HepG2 (cell line): ENCODE data around the gene CHST3. TPM values are rescaled to one million over a fixed set of nuclear protein-coding genes. Genes with fewer than 3 reads are reported as not detected.

Experiments used
- ATAC-seq: fragments of 200-7000 bp; cut with Tn5 transposase; 3 replicates; pipeline ENCODE4 v1.9.1; 2020; ENCODE audit warnings: mild to moderate bottlenecking, moderate library complexity
- BruUV-seq: library from RNA; stranded (reverse); fragments of 400-500 nt; replicated peaks from 2 replicates; lab custom pipeline; 2021; lab: Mats Ljungman, UMichigan
- CTCF ChIA-PET: fragments of 300-600 bp; formaldehyde crosslinking; extraction: SDS; loops from one replicate; lab custom pipeline; 2021; ENCODE audit warnings: low total read pairs, inconsistent platforms, low intra/inter-chr PET ratio; lab: Yijun Ruan, JAX
- POLR2A ChIA-PET: fragments of 350-600 bp; sonication (Branson Sonifier 250); formaldehyde crosslinking; loops from one replicate; lab custom pipeline; 2020; ENCODE audit warnings: antibody characterized with exemption, inconsistent platforms; lab: Yijun Ruan, JAX
- DNase-seq: peaks from one replicate; pipeline ENCODE4 v3.0.0-alpha.2; 2015; ENCODE audit warnings: low spot score
- FAIRE-seq: peaks from 3 replicates; lab custom pipeline; 2011; peaks lifted over from hg19 to GRCh38; lab: Jason Lieb, UNC
- H2AFZ ChIP-seq: one replicate; pipeline ENCODE4 v1.6.1; 2011; ENCODE audit warnings: low read length, inconsistent platforms
- H3K27ac ChIP-seq: fragments of 300-600 bp; 3 replicates; pipeline ENCODE4 v1.8.0; 2011; ENCODE audit warnings: mixed run types, mild to moderate bottlenecking, mixed read lengths, low read length, inconsistent platforms; ENCODE audit not compliant: insufficient read depth; ENCODE audit errors: extremely low read length
- H3K27me3 ChIP-seq, 2 experiments: fragments of 200-600 bp in 1 of 2; 2 replicates in 1 of 2; 3 replicates in 1 of 2; pipeline versions ENCODE4 v1.6.0 to v1.8.0; 2011; ENCODE audit warnings: low read length in 2 of 2, mild to moderate bottlenecking in 2 of 2, moderate library complexity in 2 of 2, inconsistent platforms in 1 of 2; ENCODE audit not compliant: insufficient read depth in 2 of 2, control insufficient read depth in 1 of 2
- H3K36me3 ChIP-seq, 2 experiments: fragments of 200-600 bp in 1 of 2; replicated peaks in 1 of 2; 2 replicates in 1 of 2; 3 replicates in 1 of 2; pipeline versions ENCODE4 v1.5.1 to v1.8.0; 2011; ENCODE audit warnings: low read length in 2 of 2, inconsistent platforms in 1 of 2; ENCODE audit not compliant: insufficient read depth in 2 of 2, control insufficient read depth in 1 of 2
- H3K4me1 ChIP-seq: 2 replicates; pipeline ENCODE4 v1.5.1; 2012; ENCODE audit warnings: low read length, inconsistent platforms; ENCODE audit not compliant: insufficient read depth
- H3K4me2 ChIP-seq: 2 replicates; pipeline ENCODE4 v1.6.0; 2011; ENCODE audit warnings: low read depth, low read length, inconsistent platforms
- H3K4me3 ChIP-seq, 3 experiments: fragments of 200-600 bp in 1 of 3; sonication (generic), shearing (Covaris generic) in 1 of 3; replicated peaks in 1 of 3; 2 replicates each; pipeline ENCODE4 v1.5.1; 2011 to 2016; ENCODE audit warnings: low read length in 3 of 3, inconsistent platforms in 2 of 3, low read depth in 2 of 3, mild to moderate bottlenecking in 2 of 3, control low read depth in 1 of 3, mixed read lengths in 1 of 3; ENCODE audit not compliant: insufficient read depth in 1 of 3
- H3K79me2 ChIP-seq: one replicate; pipeline ENCODE4 v1.6.1; 2011; ENCODE audit warnings: low read length, inconsistent platforms; ENCODE audit not compliant: insufficient read depth
- H3K9ac ChIP-seq: 2 replicates; pipeline ENCODE4 v1.6.0; 2011; ENCODE audit warnings: mild to moderate bottlenecking, low read depth, low read length, inconsistent platforms; ENCODE audit not compliant: insufficient read depth
- H3K9me3 ChIP-seq: 2 replicates; pipeline ENCODE4 v1.5.1; 2012; ENCODE audit warnings: mild to moderate bottlenecking, low read length
- H4K20me1 ChIP-seq: 2 replicates; pipeline ENCODE4 v1.6.0; 2011; ENCODE audit warnings: inconsistent platforms, mild to moderate bottlenecking, low read length, moderate library complexity; ENCODE audit not compliant: insufficient read depth
- DMTF1 ChIP-seq: sonication (generic); formaldehyde crosslinking; IDR thresholded peaks from 2 replicates; pipeline ENCODE4 v1.4.0; 2020; ENCODE audit warnings: mild to moderate bottlenecking, missing genetic modification reagents
- GRHL1 ChIP-seq: sonication (generic); formaldehyde crosslinking; conservative IDR thresholded peaks from 2 replicates; pipeline ENCODE4 v1.8.0; 2022; ENCODE audit warnings: missing genetic modification reagents
- PHF20 ChIP-seq: sonication (generic); formaldehyde crosslinking; IDR thresholded peaks from 2 replicates; pipeline ENCODE4 v1.5.0; 2020; ENCODE audit warnings: mild to moderate bottlenecking, missing genetic modification reagents
- SIN3A ChIP-seq: IDR thresholded peaks from 2 replicates; pipeline ENCODE4 v1.6.1; 2011; ENCODE audit warnings: low read depth, mild to moderate bottlenecking, control low read depth, low read length, borderline replicate concordance
- SNRNP70 ChIP-seq: fragments of 200-400 bp; formaldehyde crosslinking; IDR thresholded peaks from 2 replicates; pipeline ENCODE4 v1.6.1; 2017; ENCODE audit warnings: mild to moderate bottlenecking, low read depth, low read length, moderate library complexity
- TMF1 ChIP-seq: sonication (generic); formaldehyde crosslinking; IDR thresholded peaks from 2 replicates; pipeline ENCODE4 v1.8.1; 2022; ENCODE audit warnings: low read depth, missing genetic modification reagents
- ZNF230 ChIP-seq: sonication (generic); formaldehyde crosslinking; IDR thresholded peaks from 2 replicates; pipeline ENCODE4 v1.4.0; 2020; ENCODE audit warnings: mild to moderate bottlenecking, missing genetic modification reagents
- ZNF512 ChIP-seq: sonication (generic); formaldehyde crosslinking; IDR thresholded peaks from 2 replicates; pipeline ENCODE4 v1.4.0; 2020; ENCODE audit warnings: mild to moderate bottlenecking, missing genetic modification reagents
- WGBS: methylation state at CpG from one replicate; pipeline ENCODE4 v1.1.6; 2017; ENCODE audit warnings: low lambda C conversion rate; 5-methylcytosine and 5-hydroxymethylcytosine counted together
- in situ Hi-C: cut with HindIII; loops from 2 replicates; pipeline ENCODE4 v1.10.0; 2017; ENCODE audit warnings: low pct_unique_long_range_greater_than_20kb; ENCODE audit not compliant: extremely low pct_ligation_motif_present
- intact Hi-C: fragments of 100-400 bp; cut with micrococcal nuclease; formaldehyde crosslinking; loops from one replicate; pipeline ENCODE4 v1.10.0; 2022; ENCODE audit not compliant: unreplicated experiment
- polyA plus RNA-seq, 8 experiments: library from polyadenylated mRNA; depleted of rRNA in 3 of 8; stranded (reverse) in 7 of 8; unstranded in 1 of 8; fragments of >200 nt; fragmentation: Illumina TruSeq in 4 of 8; extraction: Trizol in 4 of 8; gene quantifications; 2 replicates each; pipeline versions ENCODE4 v1.2.1 to v1.2.3, GENCODE V29; 2011 to 2016; ENCODE audit warnings: low read depth in 4 of 8, missing spikeins in 1 of 8, mixed read lengths in 1 of 8; ENCODE audit not compliant: insufficient read depth in 1 of 8
- total RNA-seq, 5 experiments: library from RNA; depleted of rRNA; stranded (reverse); fragments of >200 nt; fragmentation: Illumina TruSeq; extraction: Trizol; gene quantifications; 2 replicates each; pipeline ENCODE4 v1.2.3, GENCODE V29; 2016; ENCODE audit warnings: low read depth in 1 of 5
- TF ChIP-seq, protein P1 (sequence below): sonication (generic); formaldehyde crosslinking; IDR thresholded peaks from 2 replicates; pipeline ENCODE4 v1.4.0; 2020; ENCODE audit warnings: missing genetic modification reagents
- TF ChIP-seq, protein P2 (sequence below): sonication (generic); formaldehyde crosslinking; IDR thresholded peaks from 2 replicates; pipeline ENCODE4 v1.5.0; 2020; ENCODE audit warnings: mild to moderate bottlenecking, low read depth, missing genetic modification reagents, borderline replicate concordance

CHST3 gene
- total and polyA plus RNA-seq, 2 of the 13 experiments (the other 11 are each of a cell fraction or from before 2014, with no cell fraction given) = 7.2 to 18.7 TPM

- H4K20me1 ChIP-seq = no peaks in the 10 kb centered on the region
- H3K4me3 ChIP-seq = no peak overlapping the region
- ChIA-PET CTCF (no interaction called here), POLR2A (no interaction called here)
- TF ChIP-seq ZNF230 (CRISPR knock-in tag) (no peak), SIN3A (no peak), ZNF512 (no peak), DMTF1 (CRISPR knock-in tag) (no peak), TMF1 (no peak), GRHL1 (CRISPR knock-in tag) (no peak), SNRNP70 (no peak), PHF20 (CRISPR knock-in tag) (no peak)
- TF ChIP-seq, protein P1, sequence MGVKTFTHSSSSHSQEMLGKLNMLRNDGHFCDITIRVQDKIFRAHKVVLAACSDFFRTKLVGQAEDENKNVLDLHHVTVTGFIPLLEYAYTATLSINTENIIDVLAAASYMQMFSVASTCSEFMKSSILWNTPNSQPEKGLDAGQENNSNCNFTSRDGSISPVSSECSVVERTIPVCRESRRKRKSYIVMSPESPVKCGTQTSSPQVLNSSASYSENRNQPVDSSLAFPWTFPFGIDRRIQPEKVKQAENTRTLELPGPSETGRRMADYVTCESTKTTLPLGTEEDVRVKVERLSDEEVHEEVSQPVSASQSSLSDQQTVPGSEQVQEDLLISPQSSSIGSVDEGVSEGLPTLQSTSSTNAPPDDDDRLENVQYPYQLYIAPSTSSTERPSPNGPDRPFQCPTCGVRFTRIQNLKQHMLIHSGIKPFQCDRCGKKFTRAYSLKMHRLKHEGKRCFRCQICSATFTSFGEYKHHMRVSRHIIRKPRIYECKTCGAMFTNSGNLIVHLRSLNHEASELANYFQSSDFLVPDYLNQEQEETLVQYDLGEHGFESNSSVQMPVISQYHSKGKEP (CRISPR knock-in tag) = no peak
- TF ChIP-seq, protein P2, sequence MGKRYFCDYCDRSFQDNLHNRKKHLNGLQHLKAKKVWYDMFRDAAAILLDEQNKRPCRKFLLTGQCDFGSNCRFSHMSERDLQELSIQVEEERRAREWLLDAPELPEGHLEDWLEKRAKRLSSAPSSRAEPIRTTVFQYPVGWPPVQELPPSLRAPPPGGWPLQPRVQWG = no peak
- no peaks in the 10 kb centered on the region; a peak in 2 of 5 replicates for H3K27me3 ChIP-seq
- intact Hi-C loops (no loop called here), in situ Hi-C loops (no loop called here)
- H3K27ac ChIP-seq = no peak overlapping the region
- no peaks in the 10 kb centered on the region for H3K36me3 ChIP-seq
- no peak overlapping the region; the same call in 1 of the 2 replicates for H3K4me2 ChIP-seq
- WGBS = 12% methylated on average over 3 of the region's 4 CpGs
- no peak overlapping the region for H3K9ac ChIP-seq
- ATAC-seq (no peak), FAIRE-seq (no peak), DNase-seq (no peak)
- H3K4me1 ChIP-seq = peaks cover 46% of the 10 kb centered on the region
- H3K79me2 ChIP-seq = no peaks in the 10 kb centered on the region
- no TSS peak for BruUV-seq
- no peaks in the 10 kb centered on the region for H3K9me3 ChIP-seq
- no peak overlapping the region for H2AFZ ChIP-seq
Observed at GRCh38 chr10:71921324-71922027, 42.7 kb upstream of the CHST3 start.
